Upper lobe of left lung (tissue), 6 donors: ENCODE results near the gene SLAMF9. TPM values are rescaled to one million over a fixed set of nuclear protein-coding genes. Genes with fewer than 3 reads are reported as not detected.
A peak's percentile ranks its signal among the peaks of the same experiment; 100 is the strongest.

ENCODE experiments used
- ATAC-seq, 2 donors: fragments of 200-7000 bp; cut with Tn5 transposase; one replicate each; pipeline ENCODE4 v1.9.1; 2022; ENCODE audit warnings: mild to moderate bottlenecking in 2 of 2, moderate library complexity in 2 of 2; ENCODE audit not compliant: low FRiP score in 2 of 2
- DNase-seq, 2 donors: peaks; one replicate each; pipeline ENCODE4 v3.0.0-alpha.2; 2019 to 2020
- H3K27ac ChIP-seq, 4 donors: fragments of 200-600 bp; sonication (generic); one replicate each; pipeline ENCODE4 v1.5.1; 2016 to 2019
- H3K27me3 ChIP-seq, 4 donors: fragments of 200-600 bp; sonication (generic); one replicate each; pipeline ENCODE4 v1.5.1; 2017 to 2019
- H3K36me3 ChIP-seq, 4 donors: fragments of 200-600 bp; sonication (generic); one replicate each; pipeline ENCODE4 v1.5.1; 2016 to 2019
- H3K4me1 ChIP-seq, 4 donors: fragments of 200-600 bp; sonication (generic); one replicate each; pipeline ENCODE4 v1.5.1; 2018 to 2019
- H3K4me3 ChIP-seq, 4 donors: fragments of 200-600 bp; sonication (generic); one replicate each; pipeline ENCODE4 v1.5.1; 2017 to 2019; ENCODE audit warnings: mild to moderate bottlenecking in 2 of 4, moderate library complexity in 1 of 4
- H3K9me3 ChIP-seq, 4 donors: fragments of 200-600 bp; sonication (generic); one replicate each; pipeline ENCODE4 v1.5.1; 2018 to 2019
- EP300 ChIP-seq, 4 donors: sonication (generic); formaldehyde crosslinking; IDR thresholded peaks; one replicate each; pipeline ENCODE4 v1.5.1; 2017; ENCODE audit warnings: antibody characterized with exemption in 4 of 4, control low read depth in 2 of 4
- POLR2A ChIP-seq, 4 donors: fragments of 450-650 bp; IDR thresholded peaks; one replicate each; pipeline ENCODE4 v1.5.1; 2016 to 2017; ENCODE audit warnings: antibody characterized with exemption in 4 of 4, mild to moderate bottlenecking in 2 of 4
- POLR2AphosphoS5 ChIP-seq, 2 donors: sonication (generic); formaldehyde crosslinking; IDR thresholded peaks; one replicate each; pipeline ENCODE4 v1.5.1; 2017; ENCODE audit warnings: antibody characterized with exemption in 2 of 2
- WGBS, 2 donors: methylation state at CpG; one replicate each; pipeline ENCODE4 v1.1.5; 2017 to 2018; 5-methylcytosine and 5-hydroxymethylcytosine counted together
- total RNA-seq, 6 donors: library from RNA; depleted of rRNA in 4 of 6; stranded (reverse); fragments of >200 nt in 4 of 6; gene quantifications; one replicate each; pipeline versions ENCODE4 v1.1.0 to v1.2.1, GENCODE V29; 2016 to 2021
- TF ChIP-seq, protein P1 (sequence below), 6 experiments: fragments of 450-650 bp in 4 of 6; fragments of 200-600 bp in 2 of 6; sonication (generic) in 2 of 6; IDR thresholded peaks; one replicate each; pipeline ENCODE4 v1.5.1; 2016 to 2019; ENCODE audit warnings: antibody characterized with exemption in 6 of 6
- donor health status: DM: no; HTN: no; CAD: no; lungs with moderate emphysema.
- donor health status: DM: no; HTN: yes; CAD: no; lungs with severe emphysema.

SLAMF9 gene
- total RNA-seq, 6 donors from 2014 or later = 0.34 TPM; not detected in 5

DNA sequence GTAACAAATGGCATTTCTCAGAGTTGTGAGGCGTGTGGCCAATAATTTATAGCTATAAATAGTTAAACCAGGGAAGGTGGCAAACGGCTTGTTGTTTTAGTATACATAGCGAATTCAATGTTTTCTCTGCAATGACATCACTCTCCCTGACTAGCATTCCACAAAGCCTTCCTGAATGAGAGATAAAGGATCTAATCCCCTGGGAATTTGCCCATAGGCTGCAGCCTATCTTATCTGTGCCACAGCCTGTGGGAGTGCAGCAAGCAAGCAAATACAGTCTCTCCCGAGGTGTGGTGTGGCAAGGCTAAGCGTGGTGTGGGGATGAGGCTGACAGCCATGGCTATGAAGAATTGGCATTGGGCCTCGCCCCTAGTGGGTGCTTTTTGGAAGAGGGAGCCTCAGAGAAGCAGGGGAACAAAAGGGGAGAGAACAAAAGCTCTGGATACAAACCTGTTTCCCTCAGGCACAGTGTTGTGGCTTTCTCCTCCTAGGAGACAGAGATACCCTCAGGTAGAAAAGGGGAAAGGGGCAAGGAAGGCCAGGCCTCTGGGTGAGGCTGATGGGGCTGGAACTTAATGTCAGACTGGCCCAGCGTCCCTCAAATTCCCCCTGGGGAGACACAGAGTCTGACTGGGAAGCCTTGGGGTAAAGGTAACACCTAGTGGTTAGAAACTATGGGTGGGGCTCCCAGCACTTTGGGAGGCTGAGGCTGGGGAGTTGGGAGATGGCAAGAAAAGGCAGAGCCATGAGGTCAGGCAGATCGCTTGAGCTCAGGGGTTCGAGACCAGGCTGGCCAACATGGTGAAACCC, 37.6 kb downstream of the SLAMF9 start:
- H3K9me3 ChIP-seq = no peaks in the 10 kb centered on the region
- peak in 1 of 2 donors; percentile 25 for ATAC-seq
- H3K4me3 ChIP-seq = no peak overlapping the region
- H3K36me3 ChIP-seq = peaks cover 21 to 56% (median 48%) of the 10 kb centered on the region in 4 donors
- TF ChIP-seq POLR2A (IDR thresholded peaks at IDR 0.05) (no peak), EP300 (IDR thresholded peaks at IDR 0.05) (no peak), POLR2AphosphoS5 (IDR thresholded peaks at IDR 0.05) (no peak)
- TF ChIP-seq, protein P1, sequence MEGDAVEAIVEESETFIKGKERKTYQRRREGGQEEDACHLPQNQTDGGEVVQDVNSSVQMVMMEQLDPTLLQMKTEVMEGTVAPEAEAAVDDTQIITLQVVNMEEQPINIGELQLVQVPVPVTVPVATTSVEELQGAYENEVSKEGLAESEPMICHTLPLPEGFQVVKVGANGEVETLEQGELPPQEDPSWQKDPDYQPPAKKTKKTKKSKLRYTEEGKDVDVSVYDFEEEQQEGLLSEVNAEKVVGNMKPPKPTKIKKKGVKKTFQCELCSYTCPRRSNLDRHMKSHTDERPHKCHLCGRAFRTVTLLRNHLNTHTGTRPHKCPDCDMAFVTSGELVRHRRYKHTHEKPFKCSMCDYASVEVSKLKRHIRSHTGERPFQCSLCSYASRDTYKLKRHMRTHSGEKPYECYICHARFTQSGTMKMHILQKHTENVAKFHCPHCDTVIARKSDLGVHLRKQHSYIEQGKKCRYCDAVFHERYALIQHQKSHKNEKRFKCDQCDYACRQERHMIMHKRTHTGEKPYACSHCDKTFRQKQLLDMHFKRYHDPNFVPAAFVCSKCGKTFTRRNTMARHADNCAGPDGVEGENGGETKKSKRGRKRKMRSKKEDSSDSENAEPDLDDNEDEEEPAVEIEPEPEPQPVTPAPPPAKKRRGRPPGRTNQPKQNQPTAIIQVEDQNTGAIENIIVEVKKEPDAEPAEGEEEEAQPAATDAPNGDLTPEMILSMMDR (IDR thresholded peaks at IDR 0.05) = no peak
- peaks cover 61 to 96% (median 92%) of the 10 kb centered on the region in 4 donors for H3K4me1 ChIP-seq
- peak overlapping the region; percentile 56 to 97 (median 72) for H3K27ac ChIP-seq
- WGBS, 2 donors = 58 to 63% methylated on average over 9 of the region's 9 CpGs
- no peaks in the 10 kb centered on the region for H3K27me3 ChIP-seq
- no peak for DNase-seq

DNA sequence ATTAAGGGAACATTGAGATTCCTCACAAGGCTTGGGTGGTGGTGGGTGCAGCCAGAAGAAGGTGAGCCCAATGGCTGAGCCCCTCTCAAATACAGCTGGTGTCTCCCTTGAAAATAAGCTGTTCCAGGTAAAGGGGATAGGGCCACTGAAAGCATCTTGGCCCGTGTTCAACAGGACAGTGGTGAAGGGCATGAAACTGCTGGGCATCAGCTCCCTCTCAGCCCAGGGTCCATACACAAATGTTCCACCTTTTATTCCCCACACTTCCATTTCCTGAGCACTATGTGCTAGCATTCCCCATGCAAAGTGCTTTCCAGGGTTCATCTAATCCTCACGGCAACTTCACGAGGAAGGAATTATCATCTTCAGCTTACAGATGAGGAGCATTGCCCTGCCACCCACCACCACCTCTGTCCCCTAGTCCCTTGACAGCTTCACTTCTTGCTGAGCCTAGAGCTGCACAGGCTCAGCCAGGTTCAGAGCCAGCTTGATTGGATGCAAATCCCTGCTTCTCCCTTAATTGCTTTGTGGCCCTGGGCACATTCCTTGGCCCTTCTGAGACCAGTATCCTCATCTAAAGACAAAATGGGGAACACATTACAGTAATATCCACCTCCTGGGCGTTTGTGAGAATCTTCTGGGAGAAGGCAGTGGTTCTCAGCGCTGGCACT, 38.3 kb downstream of the SLAMF9 start:
- peaks cover 60 to 96% (median 92%) of the 10 kb centered on the region in 4 donors for H3K4me1 ChIP-seq
- H3K27ac ChIP-seq = peak overlapping the region; percentile 56 to 97 (median 75)
- WGBS, 2 donors = 52 to 63% methylated on average over 5 of the region's 5 CpGs
- H3K4me3 ChIP-seq = no peak overlapping the region
- H3K9me3 ChIP-seq = no peaks in the 10 kb centered on the region
- peaks cover 21 to 55% (median 44%) of the 10 kb centered on the region in 4 donors for H3K36me3 ChIP-seq
- TF ChIP-seq, protein P1 (IDR thresholded peaks at IDR 0.05) = no peak
- TF ChIP-seq EP300 (IDR thresholded peaks at IDR 0.05) (no peak), POLR2A (IDR thresholded peaks at IDR 0.05) (no peak), POLR2AphosphoS5 (IDR thresholded peaks at IDR 0.05) (no peak)
- no peaks in the 10 kb centered on the region for H3K27me3 ChIP-seq
- no peak for ATAC-seq
- DNase-seq = no peak

DNA sequence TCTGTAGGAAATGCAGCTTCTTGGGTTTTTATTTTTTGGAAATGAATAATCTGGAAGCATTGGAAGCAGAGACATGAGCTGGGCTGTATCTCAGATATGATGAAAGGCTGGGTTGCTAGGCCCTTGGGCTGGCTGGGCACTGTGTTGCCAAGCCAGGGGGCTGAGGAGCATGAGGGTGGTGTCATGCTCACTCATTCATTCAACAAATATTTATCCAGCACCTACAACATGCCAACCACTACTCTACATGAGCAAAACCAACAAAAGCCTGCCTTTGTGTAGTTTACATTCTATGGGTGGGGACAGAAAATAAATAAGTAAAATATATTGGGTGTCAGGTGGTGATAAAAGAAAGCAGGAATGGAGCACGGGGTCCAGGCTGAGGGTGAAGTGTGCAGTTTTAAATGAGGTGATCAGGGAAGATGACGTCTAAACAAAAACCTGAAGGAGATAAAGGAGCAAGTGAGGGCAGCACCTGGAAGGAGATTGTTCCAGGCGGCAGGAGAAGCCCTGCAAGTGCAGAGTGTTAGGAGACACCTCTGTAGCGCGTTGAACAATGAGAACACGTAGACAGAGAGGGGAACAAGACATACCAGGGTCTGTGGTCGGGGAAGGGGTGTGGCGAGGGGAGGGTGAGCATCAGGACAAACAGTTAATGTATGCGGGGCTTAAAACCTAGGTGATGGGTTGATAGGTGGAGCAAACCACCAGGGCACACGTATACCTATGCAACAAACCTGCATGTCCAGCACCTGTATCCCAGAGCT, 39.6 kb downstream of the SLAMF9 start:
- 74% methylated on average over 10 of the region's 10 CpGs for WGBS, 2 donors
- Histone ChIP-seq H3K9me3 (no peaks in the 10 kb centered on the region), H3K36me3 (peaks cover 12 to 42% (median 33%) of the 10 kb centered on the region in 4 donors), H3K27me3 (no peaks in the 10 kb centered on the region), H3K4me3 (no peak overlapping the region), H3K27ac (peak overlapping the region; percentile 69 to 97 (median 82)), H3K4me1 (peaks cover 60 to 95% (median 92%) of the 10 kb centered on the region in 4 donors)
- no peak for DNase-seq
- peak in 1 of 2 donors; percentile 27 for ATAC-seq
- no peak for TF ChIP-seq POLR2A (IDR thresholded peaks at IDR 0.05)
- TF ChIP-seq, protein P1 (IDR thresholded peaks at IDR 0.05) = no peak
- TF ChIP-seq EP300 (IDR thresholded peaks at IDR 0.05) = no peak
- TF ChIP-seq POLR2AphosphoS5 (IDR thresholded peaks at IDR 0.05) = no peak

DNA sequence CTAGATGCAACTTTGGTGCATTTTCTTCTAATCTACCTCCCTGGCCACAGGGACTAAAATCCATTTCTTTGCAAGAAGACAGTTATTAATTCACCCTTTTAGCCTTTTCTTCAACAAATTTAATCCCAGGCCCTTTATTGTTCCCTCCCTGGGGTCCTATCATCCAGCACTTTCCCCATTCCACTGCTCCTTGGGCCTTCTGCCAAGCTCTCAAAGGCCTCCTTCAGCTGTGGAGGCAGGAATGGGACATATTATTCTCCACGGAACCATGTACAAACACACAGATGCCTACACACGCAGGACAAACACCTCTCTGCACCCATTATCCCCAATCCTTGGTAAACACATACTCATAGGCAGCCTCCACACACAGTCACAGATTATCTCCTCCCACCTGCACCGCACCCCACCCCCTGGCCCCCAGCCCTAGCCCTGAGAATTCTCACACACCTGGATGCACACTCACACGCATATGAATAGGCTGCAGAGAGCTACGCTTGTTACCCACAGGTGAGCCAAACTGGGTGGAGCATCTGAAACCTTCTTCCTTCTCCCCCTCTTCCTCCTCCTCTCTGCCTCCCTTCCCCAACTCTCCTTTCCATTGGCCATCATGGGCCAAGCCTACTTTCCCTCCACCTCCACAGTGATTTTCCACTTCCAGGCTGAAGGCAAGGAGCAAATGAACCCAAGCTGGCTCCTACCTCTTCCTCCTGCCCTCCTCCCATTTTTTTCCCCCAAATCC, 40.4 kb downstream of the SLAMF9 start:
- 74 to 76% methylated on average over 5 of the region's 5 CpGs for WGBS, 2 donors
- H3K36me3 ChIP-seq = peaks cover 4 to 34% (median 25%) of the 10 kb centered on the region in 4 donors
- H3K27me3 ChIP-seq = no peaks in the 10 kb centered on the region
- peak overlapping the region; percentile 60 to 83 (median 75) for H3K27ac ChIP-seq
- H3K9me3 ChIP-seq = no peaks in the 10 kb centered on the region
- peak in 1 of 2 donors; percentile 49 for DNase-seq
- TF ChIP-seq POLR2A (IDR thresholded peaks at IDR 0.05) (peak in 1 of 4 donors; percentile 24), EP300 (IDR thresholded peaks at IDR 0.05) (peak in 1 of 4 donors; percentile 22), POLR2AphosphoS5 (IDR thresholded peaks at IDR 0.05) (no peak)
- TF ChIP-seq, protein P1 (IDR thresholded peaks at IDR 0.05) = no peak
- peak; percentile 7 to 71 for ATAC-seq
- H3K4me3 ChIP-seq = no peak overlapping the region
- peaks cover 57 to 89% (median 88%) of the 10 kb centered on the region in 4 donors for H3K4me1 ChIP-seq
